OCI-LY3 (cell line): Measurements from ENCODE around the gene FSTL3.

ENCODE experiments used
- CTCF ChIP-seq: fragments of 200-600, 300-600 bp; sonication (generic); IDR thresholded peaks from 2 replicates; pipeline ENCODE4 v1.5.1; 2014; ENCODE audit warnings: antibody characterized with exemption, low read length, low read depth
- EZH2phosphoT487 ChIP-seq: fragments of 200-600 bp; shearing (Covaris generic); IDR thresholded peaks from 2 replicates; pipeline ENCODE4 v1.6.1; 2018; ENCODE audit warnings: antibody characterized with exemption, mixed run types, low read depth

GRCh38 chr19:663682-664117, 12.5 kb upstream of the FSTL3 start:
- TF ChIP-seq CTCF = no peak
- no peak for TF ChIP-seq EZH2phosphoT487
